GM19240 (cell line): ENCODE data around the gene RAD51AP2.

Source experiments
- DNase-seq: peaks from one replicate; pipeline ENCODE4 v3.0.0; 2011; ENCODE audit warnings: low spot score; ENCODE audit not compliant: insufficient read length

Gene RAD51AP2

GRCh38 chr2:17470855-17471641, 47.2 kb downstream of the RAD51AP2 start:
- DNase-seq: no peak

- DNase-seq: no peak
Measured at GRCh38 chr2:17461087-17461475, 57.2 kb downstream of the RAD51AP2 start.
